OCI-LY1 (cell line): Measurements from ENCODE around the gene MOCS3.
"Not testable (repeated sequence)": the region's sequence is repeated elsewhere in the genome, so short reads cannot be mapped to it uniquely, and the experiment has no call there.

ENCODE experiments used
- H2AFZ ChIP-seq: fragments of 200-600 bp; sonication (generic), shearing (Covaris generic); 2 replicates; pipeline ENCODE4 v1.6.0; 2014; ENCODE audit warnings: antibody characterized with exemption, mild to moderate bottlenecking, low read length
- H3F3A ChIP-seq: fragments of 200-600 bp; sonication (generic), shearing (Covaris generic); 2 replicates; pipeline ENCODE4 v1.6.0; 2014; ENCODE audit warnings: mild to moderate bottlenecking, antibody characterized with exemption, low read length, moderate library complexity; ENCODE audit not compliant: insufficient read depth
- H3K27ac ChIP-seq: fragments of 200-600 bp; sonication (generic); 2 replicates; pipeline ENCODE4 v1.5.1; 2014; ENCODE audit warnings: low read length, mixed run types, mild to moderate bottlenecking, low read depth; ENCODE audit not compliant: poor library complexity, severe bottlenecking
- H3K27me3 ChIP-seq: fragments of 200-600 bp; sonication (generic); 2 replicates; pipeline ENCODE4 v1.6.0; 2014; ENCODE audit warnings: antibody characterized with exemption, mild to moderate bottlenecking, low read length, moderate library complexity; ENCODE audit not compliant: insufficient read depth
- H3K36me3 ChIP-seq: fragments of 200-600 bp; sonication (generic); 2 replicates; pipeline ENCODE4 v1.6.1; 2014; ENCODE audit warnings: mild to moderate bottlenecking, antibody characterized with exemption, low read length, moderate library complexity, mixed read lengths; ENCODE audit not compliant: insufficient read depth
- H3K4me1 ChIP-seq: fragments of 200-600 bp; sonication (generic); 2 replicates; pipeline ENCODE4 v1.5.1; 2014; ENCODE audit warnings: mild to moderate bottlenecking, low read length, moderate library complexity; ENCODE audit not compliant: insufficient read depth, severe bottlenecking
- H3K4me2 ChIP-seq: fragments of 200-600 bp; sonication (generic), shearing (Covaris generic); 2 replicates; pipeline ENCODE4 v1.6.1; 2014; ENCODE audit warnings: low read length
- H3K4me3 ChIP-seq: fragments of 200-600 bp; sonication (generic); 2 replicates; pipeline ENCODE4 v1.5.1; 2014; ENCODE audit warnings: low read length, low read depth, mild to moderate bottlenecking, mixed read lengths; ENCODE audit not compliant: poor library complexity, severe bottlenecking
- H3K79me2 ChIP-seq: fragments of 200-600 bp; shearing (Covaris generic); 2 replicates; pipeline ENCODE4 v1.6.1; 2016; ENCODE audit warnings: mixed run types, low read length, mixed read lengths; ENCODE audit not compliant: insufficient read depth
- H3K9ac ChIP-seq: fragments of 200-600 bp; sonication (generic), shearing (Covaris generic); 2 replicates; pipeline ENCODE4 v1.6.1; 2014; ENCODE audit warnings: mild to moderate bottlenecking, low read length, mixed read lengths
- H3K9me2 ChIP-seq: fragments of 200-600 bp; sonication (generic), shearing (Covaris generic); 2 replicates; pipeline ENCODE4 v1.6.1; 2014; ENCODE audit warnings: low read depth, mild to moderate bottlenecking, low read length, mixed read lengths
- H3K9me3 ChIP-seq: fragments of 200-600 bp; shearing (Covaris generic); 2 replicates; pipeline ENCODE4 v1.6.1; 2014; ENCODE audit warnings: low read length, mixed read lengths
- H4K20me1 ChIP-seq: fragments of 200-600 bp; sonication (generic), shearing (Covaris generic); 2 replicates; pipeline ENCODE4 v1.6.0; 2016; ENCODE audit warnings: mild to moderate bottlenecking, low read length; ENCODE audit not compliant: insufficient read depth
- CTCF ChIP-seq: fragments of 200-600 bp; sonication (generic), shearing (Covaris generic); IDR thresholded peaks from 2 replicates; pipeline ENCODE4 v1.5.1; 2017; ENCODE audit warnings: mild to moderate bottlenecking, antibody characterized with exemption, low read length, moderate library complexity, mixed read lengths
- EZH2 ChIP-seq: fragments of 200-600 bp; sonication (generic), shearing (Covaris generic); IDR thresholded peaks from 2 replicates; pipeline ENCODE4 v1.8.0; 2017; ENCODE audit warnings: borderline replicate concordance, mixed run types, mild to moderate bottlenecking, antibody characterized with exemption, low read length, moderate library complexity, mixed read lengths

The MOCS3 gene

GRCh38 chr20:50975701-50976330, 17.2 kb downstream of the MOCS3 start:
- Histone ChIP-seq H3K4me2 (no peak overlapping the region), H3F3A (no peaks in the 10 kb centered on the region), H3K4me1 (no peaks in the 10 kb centered on the region), H4K20me1 (no peaks in the 10 kb centered on the region), H3K79me2 (no peaks in the 10 kb centered on the region), H3K9me2 (no peaks in the 10 kb centered on the region), H3K27me3 (0 out of 2 replicates have a peak, but pooled peaks cover 13% of the 10 kb centered on the region), H3K9ac (no peak overlapping the region), H2AFZ (no peak overlapping the region), H3K4me3 (no peak overlapping the region), H3K36me3 (no peaks in the 10 kb centered on the region), H3K27ac (no peak overlapping the region), H3K9me3 (no peaks in the 10 kb centered on the region)
- TF ChIP-seq EZH2 (no peak), CTCF (no peak)

GRCh38 chr20:50977066-50978021, 18.7 kb downstream of the MOCS3 start:
- Histone ChIP-seq H3K36me3 (no peaks in the 10 kb centered on the region), H3K4me1 (no peaks in the 10 kb centered on the region), H3K4me3 (no peak overlapping the region), H3K4me2 (no peak overlapping the region), H3K9me2 (no peaks in the 10 kb centered on the region), H3K9me3 (no peaks in the 10 kb centered on the region), H3K27ac (no peak overlapping the region), H3K9ac (no peak overlapping the region), H3K79me2 (no peaks in the 10 kb centered on the region), H3F3A (no peaks in the 10 kb centered on the region), H2AFZ (no peak overlapping the region), H4K20me1 (no peaks in the 10 kb centered on the region), H3K27me3 (0 out of 2 replicates have a peak, but pooled peaks cover 13% of the 10 kb centered on the region)
- TF ChIP-seq EZH2: no peak
- TF ChIP-seq CTCF: no peak

GRCh38 chr20:50978533-50978932, 19.9 kb downstream of the MOCS3 start:
- not testable (repeated sequence) for H3K9ac ChIP-seq, H3K4me3 ChIP-seq, H3K36me3 ChIP-seq, H3K9me3 ChIP-seq, H3K4me1 ChIP-seq, H4K20me1 ChIP-seq, H3F3A ChIP-seq, H3K27ac ChIP-seq, H2AFZ ChIP-seq, H3K9me2 ChIP-seq, H3K79me2 ChIP-seq, H3K4me2 ChIP-seq
- H3K27me3 ChIP-seq: 0 out of 2 replicates have a peak, but pooled peaks cover 13% of the 10 kb centered on the region
